ENCODE data around the gene ACTL6B.
A peak's percentile ranks its signal among the peaks of the same experiment; 100 is the strongest.

The ACTL6B gene

DNA sequence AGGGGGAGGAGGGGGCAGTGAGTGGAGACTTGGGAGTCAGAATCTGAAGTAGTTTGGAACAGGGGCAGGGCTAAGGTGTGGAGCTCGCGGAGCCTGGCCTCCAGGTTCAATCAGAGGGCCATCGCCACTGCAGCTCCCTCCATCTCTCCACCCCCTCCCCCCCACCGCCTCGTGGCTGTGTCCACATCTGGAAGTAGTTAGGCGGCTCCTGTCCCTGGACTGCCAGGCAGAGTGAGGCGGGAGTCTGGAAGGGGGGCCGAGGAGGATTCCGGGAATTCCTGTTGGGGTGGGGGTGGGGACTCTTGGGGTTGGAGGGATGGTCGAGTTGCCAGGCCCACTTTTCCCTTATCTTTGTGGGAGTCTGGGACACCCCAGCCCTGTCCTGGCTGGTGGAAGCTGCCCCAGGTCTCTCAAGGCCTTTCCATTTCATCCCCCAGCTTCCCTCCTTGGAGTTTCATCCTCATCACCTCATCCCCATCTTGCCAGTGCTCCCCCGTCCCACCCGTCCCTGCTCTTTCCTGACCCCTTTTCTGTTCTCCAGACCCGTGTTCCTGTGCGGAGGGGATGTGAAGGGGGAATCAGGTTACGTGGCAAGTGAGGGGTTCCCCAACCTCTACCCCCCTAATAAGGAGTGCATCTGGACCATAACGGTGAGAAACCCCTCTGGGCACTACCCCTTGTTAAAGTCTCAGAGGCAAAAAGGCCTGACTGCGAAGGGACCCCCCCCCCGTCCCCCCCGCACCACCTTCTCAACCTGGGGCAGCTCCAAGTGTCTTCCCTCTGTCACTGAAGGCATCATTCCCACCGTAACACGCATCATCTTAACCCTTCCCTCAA is 53.1 kb downstream of the ACTL6B start:
- Histone ChIP-seq H3K4me1 (ENCODE audit: control insufficient read depth in 1 of 2, insufficient read depth in 2 of 2, low read length in 2 of 2) (peaks cover 20 to 34% of the 10 kb centered on the region in 2 experiments), H2BK5ac (ENCODE audit: low read depth, low read length, poor library complexity) (no peak overlapping the region), H3K79me1 (ENCODE audit: low read length) (peaks cover 17% of the 10 kb centered on the region), H3K27me3 (ENCODE audit: insufficient read depth, low read length) (no peaks in the 10 kb centered on the region), H3K14ac (ENCODE audit: low read length) (no peak overlapping the region), H3K9ac (ENCODE audit: low read length) (no peak overlapping the region), H3K79me2 (ENCODE audit: control insufficient read depth, insufficient read depth, low read length, poor library complexity) (no peaks in the 10 kb centered on the region), H3K4me2 (ENCODE audit: low read length) (peak overlapping the region; percentile 65), H3K18ac (ENCODE audit: low read length) (peak overlapping the region; percentile 28), H2AK5ac (ENCODE audit: low read length) (no peak overlapping the region), H2AFZ (ENCODE audit: insufficient read depth, low read length, poor library complexity) (peak overlapping the region; percentile 24), H3K23ac (ENCODE audit: low read length) (no peak overlapping the region), H4K12ac (ENCODE audit: low read depth, low read length) (no peak overlapping the region), H2BK12ac (ENCODE audit: low read length) (peak overlapping the region; percentile 25), H3K9me3 (ENCODE audit: insufficient read depth, low read depth, low read length) (no peaks in the 10 kb centered on the region), H4K91ac (ENCODE audit: low read depth, low read length) (peak overlapping the region; percentile 42), H2BK120ac (ENCODE audit: insufficient read depth, low read length, poor library complexity) (no peak overlapping the region), H3K36me3 (ENCODE audit: control insufficient read depth in 1 of 2, insufficient read depth in 2 of 2, low read length in 2 of 2) (peaks cover 2 to 3% of the 10 kb centered on the region in 2 experiments), H3K4ac (ENCODE audit: low read depth, low read length) (no peak overlapping the region), H3K27ac (ENCODE audit: low read depth, low read length) (peak overlapping the region; percentile 31), H3K4me3 (ENCODE audit: low read depth, low read length) (no peak overlapping the region), H4K8ac (ENCODE audit: low read depth, low read length) (peak overlapping the region; percentile 69)
- peak in 1 of 2 donors; percentile 4 for DNase-seq
- no CpG with 5 or more reads among the region's 21 CpGs for WGBS (ENCODE audit: extremely low coverage, insufficient coverage, insufficient read length)

DNA sequence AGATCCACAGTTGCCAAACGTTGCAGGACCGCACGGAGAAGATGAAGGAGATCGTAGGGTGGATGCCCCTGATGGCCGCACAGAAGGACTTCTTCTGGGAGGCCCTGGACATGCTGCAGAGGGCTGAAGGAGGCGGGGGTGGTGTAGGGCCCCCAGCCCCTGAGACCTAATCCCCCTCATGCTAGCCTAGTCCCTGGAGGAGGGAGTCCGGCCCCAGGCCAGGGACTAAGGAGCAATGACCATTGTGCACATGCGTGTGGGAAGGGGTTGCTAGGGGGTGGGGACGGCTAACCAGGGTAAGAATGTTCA is 55.6 kb downstream of the ACTL6B start:
- no peak overlapping the region for H2BK12ac ChIP-seq (ENCODE audit: low read length)
- no CpG with 5 or more reads among the region's 9 CpGs for WGBS (ENCODE audit: extremely low coverage, insufficient coverage, insufficient read length)

DNA sequence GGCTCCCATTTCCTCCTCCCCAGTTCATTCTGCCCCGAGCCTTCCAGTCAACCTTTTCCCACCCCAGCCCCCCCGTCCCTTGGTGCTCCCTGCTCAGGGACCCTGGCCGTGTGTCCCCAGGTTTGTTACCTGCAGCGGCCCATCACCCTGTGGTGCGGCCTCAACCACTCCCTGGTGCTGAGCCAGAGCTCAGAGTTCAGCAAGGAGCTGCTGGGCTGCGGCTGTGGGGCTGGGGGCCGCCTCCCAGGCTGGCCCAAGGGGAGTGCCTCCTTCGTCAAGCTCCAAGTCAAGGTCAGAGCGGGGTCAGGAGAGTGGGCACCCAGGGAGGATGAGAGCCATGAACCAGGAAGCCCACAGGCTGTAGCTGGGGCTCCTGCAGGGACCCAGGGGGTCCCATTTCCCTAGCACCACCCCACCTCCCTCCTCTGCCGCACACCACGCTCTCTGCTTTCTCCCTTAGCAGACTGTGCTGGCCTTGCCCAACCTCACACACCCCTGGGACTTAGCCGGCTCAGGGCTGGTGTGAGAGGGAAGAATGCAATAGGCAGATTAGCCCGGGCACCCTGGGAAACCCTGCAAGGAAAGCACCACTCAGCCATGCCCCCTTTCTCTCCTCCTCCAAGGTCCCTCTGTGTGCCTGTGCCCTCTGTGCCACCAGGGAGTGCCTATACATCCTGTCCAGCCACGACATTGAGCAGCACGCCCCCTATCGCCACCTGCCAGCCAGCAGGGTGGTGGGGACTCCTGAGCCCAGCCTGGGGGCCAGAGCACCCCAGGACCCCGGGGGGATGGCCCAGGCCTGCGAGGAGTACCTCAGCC is 56.1 kb downstream of the ACTL6B start:
- Histone ChIP-seq H3K4me2 (ENCODE audit: low read length) (no peak overlapping the region), H3K4me3 (ENCODE audit: low read depth, low read length) (no peak overlapping the region), H2AFZ (ENCODE audit: insufficient read depth, low read length, poor library complexity) (no peak overlapping the region), H3K9me3 (ENCODE audit: insufficient read depth, low read depth, low read length) (no peaks in the 10 kb centered on the region), H2BK12ac (ENCODE audit: low read length) (no peak overlapping the region), H3K36me3 (ENCODE audit: control insufficient read depth in 1 of 2, insufficient read depth in 2 of 2, low read length in 2 of 2) (no peaks in the 10 kb centered on the region), H3K9ac (ENCODE audit: low read length) (no peak overlapping the region), H3K18ac (ENCODE audit: low read length) (no peak overlapping the region), H3K27ac (ENCODE audit: low read depth, low read length) (no peak overlapping the region), H3K14ac (ENCODE audit: low read length) (no peak overlapping the region), H3K79me1 (ENCODE audit: low read length) (peaks cover 17% of the 10 kb centered on the region), H2AK5ac (ENCODE audit: low read length) (no peak overlapping the region), H3K23ac (ENCODE audit: low read length) (no peak overlapping the region), H2BK5ac (ENCODE audit: low read depth, low read length, poor library complexity) (no peak overlapping the region), H2BK120ac (ENCODE audit: insufficient read depth, low read length, poor library complexity) (no peak overlapping the region), H3K27me3 (ENCODE audit: insufficient read depth, low read length) (no peaks in the 10 kb centered on the region), H3K4ac (ENCODE audit: low read depth, low read length) (no peak overlapping the region), H3K4me1 (ENCODE audit: control insufficient read depth in 1 of 2, insufficient read depth in 2 of 2, low read length in 2 of 2) (peaks cover 15 to 25% of the 10 kb centered on the region in 2 experiments), H4K91ac (ENCODE audit: low read depth, low read length) (no peak overlapping the region), H3K79me2 (ENCODE audit: control insufficient read depth, insufficient read depth, low read length, poor library complexity) (no peaks in the 10 kb centered on the region), H4K12ac (ENCODE audit: low read depth, low read length) (no peak overlapping the region), H4K8ac (ENCODE audit: low read depth, low read length) (no peak overlapping the region)
- DNase-seq: no peak
- no CpG with 5 or more reads among the region's 18 CpGs for WGBS (ENCODE audit: extremely low coverage, insufficient coverage, insufficient read length)

More for the DNA sequence above, 55.6 kb downstream of the ACTL6B start:
- Histone ChIP-seq H3K79me2 (ENCODE audit: control insufficient read depth, insufficient read depth, low read length, poor library complexity) (no peaks in the 10 kb centered on the region), H2BK120ac (ENCODE audit: insufficient read depth, low read length, poor library complexity) (no peak overlapping the region), H4K91ac (ENCODE audit: low read depth, low read length) (no peak overlapping the region), H2BK5ac (ENCODE audit: low read depth, low read length, poor library complexity) (no peak overlapping the region), H3K23ac (ENCODE audit: low read length) (no peak overlapping the region), H2AK5ac (ENCODE audit: low read length) (no peak overlapping the region), H4K8ac (ENCODE audit: low read depth, low read length) (no peak overlapping the region), H3K4me2 (ENCODE audit: low read length) (no peak overlapping the region), H2AFZ (ENCODE audit: insufficient read depth, low read length, poor library complexity) (no peak overlapping the region), H3K36me3 (ENCODE audit: control insufficient read depth in 1 of 2, insufficient read depth in 2 of 2, low read length in 2 of 2) (no peaks in the 10 kb centered on the region), H3K27me3 (ENCODE audit: insufficient read depth, low read length) (no peaks in the 10 kb centered on the region), H3K4ac (ENCODE audit: low read depth, low read length) (no peak overlapping the region), H3K14ac (ENCODE audit: low read length) (no peak overlapping the region), H3K4me3 (ENCODE audit: low read depth, low read length) (no peak overlapping the region), H3K27ac (ENCODE audit: low read depth, low read length) (no peak overlapping the region), H3K4me1 (ENCODE audit: control insufficient read depth in 1 of 2, insufficient read depth in 2 of 2, low read length in 2 of 2) (peaks cover 20 to 30% of the 10 kb centered on the region in 2 experiments), H4K12ac (ENCODE audit: low read depth, low read length) (no peak overlapping the region), H3K9me3 (ENCODE audit: insufficient read depth, low read depth, low read length) (no peaks in the 10 kb centered on the region), H3K79me1 (ENCODE audit: low read length) (peaks cover 17% of the 10 kb centered on the region), H3K9ac (ENCODE audit: low read length) (no peak overlapping the region), H3K18ac (ENCODE audit: low read length) (no peak overlapping the region)
- DNase-seq: no peak

DNA sequence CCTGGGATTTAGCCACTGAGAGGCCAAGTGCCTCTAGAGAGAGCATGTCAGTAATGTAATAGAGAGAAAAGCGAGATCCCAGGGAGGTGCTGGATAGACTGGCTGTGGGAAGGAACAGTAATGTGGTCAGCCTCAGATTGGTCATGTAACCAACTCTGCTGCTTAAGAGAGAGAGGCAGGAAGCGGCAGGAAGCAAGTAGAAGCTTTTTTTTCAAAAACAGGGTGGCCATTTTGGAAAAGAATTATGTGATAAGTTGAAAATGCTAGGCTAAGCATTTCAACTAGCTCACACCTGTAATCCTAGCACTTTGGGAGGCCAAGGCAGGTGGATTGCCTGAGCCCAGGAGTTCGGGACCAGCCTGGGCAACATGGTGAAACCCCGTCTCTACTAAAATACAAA is 57.8 kb downstream of the ACTL6B start:
- H3K4me3 ChIP-seq (ENCODE audit: low read depth, low read length): no peak overlapping the region
- H3K27ac ChIP-seq (ENCODE audit: low read depth, low read length): no peak overlapping the region
- H3K4ac ChIP-seq (ENCODE audit: low read depth, low read length): no peak overlapping the region
- no peaks in the 10 kb centered on the region for H3K27me3 ChIP-seq (ENCODE audit: insufficient read depth, low read length)
- H3K23ac ChIP-seq (ENCODE audit: low read length): no peak overlapping the region
- H4K8ac ChIP-seq (ENCODE audit: low read depth, low read length): no peak overlapping the region
- no peak overlapping the region for H2AK5ac ChIP-seq (ENCODE audit: low read length)
- H2BK5ac ChIP-seq (ENCODE audit: low read depth, low read length, poor library complexity): no peak overlapping the region
- DNase-seq: no peak
- no peak overlapping the region for H4K12ac ChIP-seq (ENCODE audit: low read depth, low read length)
- no peak overlapping the region for H3K18ac ChIP-seq (ENCODE audit: low read length)
- no peak overlapping the region for H3K9ac ChIP-seq (ENCODE audit: low read length)
- H3K4me2 ChIP-seq (ENCODE audit: low read length): no peak overlapping the region
- H3K9me3 ChIP-seq (ENCODE audit: insufficient read depth, low read depth, low read length): no peaks in the 10 kb centered on the region
- peaks cover 9 to 17% of the 10 kb centered on the region in 2 experiments for H3K4me1 ChIP-seq (ENCODE audit: control insufficient read depth in 1 of 2, insufficient read depth in 2 of 2, low read length in 2 of 2)
- no peaks in the 10 kb centered on the region for H3K36me3 ChIP-seq (ENCODE audit: control insufficient read depth in 1 of 2, insufficient read depth in 2 of 2, low read length in 2 of 2)
- H3K79me1 ChIP-seq (ENCODE audit: low read length): peaks cover 7% of the 10 kb centered on the region
- no peaks in the 10 kb centered on the region for H3K79me2 ChIP-seq (ENCODE audit: control insufficient read depth, insufficient read depth, low read length, poor library complexity)
- H3K14ac ChIP-seq (ENCODE audit: low read length): no peak overlapping the region
- no peak overlapping the region for H2AFZ ChIP-seq (ENCODE audit: insufficient read depth, low read length, poor library complexity)
- no peak overlapping the region for H2BK12ac ChIP-seq (ENCODE audit: low read length)
- no peak overlapping the region for H2BK120ac ChIP-seq (ENCODE audit: insufficient read depth, low read length, poor library complexity)
- WGBS (ENCODE audit: extremely low coverage, insufficient coverage, insufficient read length): no CpG with 5 or more reads among the region's 4 CpGs
- no peak overlapping the region for H4K91ac ChIP-seq (ENCODE audit: low read depth, low read length)
